ENCODE data around the gene SLC12A7. TPM values are rescaled to one million over a fixed set of nuclear protein-coding genes. Genes with fewer than 3 reads are reported as not detected.

Gene SLC12A7
- total RNA-seq, 1 donor from 2014 or later, result 101 TPM

GRCh38 chr5:1055896-1056610 lies 55.8 kb downstream of the SLC12A7 start:
- no peaks in the 10 kb centered on the region for H3K4me1 ChIP-seq
- TF ChIP-seq CTCF (IDR thresholded peaks at IDR 0.05), result no peak
- H3K27ac ChIP-seq, result no peak overlapping the region
- H3K9me3 ChIP-seq, result no peaks in the 10 kb centered on the region
- DNase-seq (ENCODE audit: low spot score in 2 of 2), result no peak
- H3K27me3 ChIP-seq, result no peaks in the 10 kb centered on the region
- no peak overlapping the region for H3K4me3 ChIP-seq
- intact Hi-C loops (cut with DNase I), result no loop called here
- H3K36me3 ChIP-seq, result peaks cover 24 to 52% of the 10 kb centered on the region in 2 donors

- Histone ChIP-seq H3K27ac (no peak overlapping the region), H3K36me3 (peaks cover 20 to 50% of the 10 kb centered on the region in 2 donors), H3K4me1 (no peaks in the 10 kb centered on the region), H3K9me3 (no peaks in the 10 kb centered on the region), H3K4me3 (no peak overlapping the region), H3K27me3 (no peaks in the 10 kb centered on the region)
- DNase-seq (ENCODE audit: low spot score in 2 of 2), result no peak
- TF ChIP-seq CTCF (IDR thresholded peaks at IDR 0.05), result no peak
- intact Hi-C loops (cut with DNase I), result no loop called here
These were observed 56.8 kb downstream of the SLC12A7 start for GRCh38 chr5:1054799-1055775.

- TF ChIP-seq CTCF (IDR thresholded peaks at IDR 0.05), result no peak
- H3K27me3 ChIP-seq, result no peaks in the 10 kb centered on the region
These were observed 57.7 kb downstream of the SLC12A7 start for GRCh38 chr5:1054018-1054798.

GRCh38 chr5:1053391-1054017 lies 58.4 kb downstream of the SLC12A7 start:
- intact Hi-C loops (cut with DNase I), result no loop called here
- DNase-seq (ENCODE audit: low spot score in 2 of 2), result no peak
- TF ChIP-seq CTCF (IDR thresholded peaks at IDR 0.05), result no peak

More at GRCh38 chr5:1054018-1054798, 57.7 kb downstream of the SLC12A7 start:
- H3K4me3 ChIP-seq, result no peak overlapping the region
- no peak for DNase-seq (ENCODE audit: low spot score in 2 of 2)
- no peak overlapping the region for H3K27ac ChIP-seq
- intact Hi-C loops (cut with DNase I), result no loop called here
- peaks cover 16 to 47% of the 10 kb centered on the region in 2 donors for H3K36me3 ChIP-seq
- no peaks in the 10 kb centered on the region for H3K9me3 ChIP-seq
- no peaks in the 10 kb centered on the region for H3K4me1 ChIP-seq

More at GRCh38 chr5:1053391-1054017, 58.4 kb downstream of the SLC12A7 start:
- H3K27me3 ChIP-seq, result no peaks in the 10 kb centered on the region
- H3K9me3 ChIP-seq, result no peaks in the 10 kb centered on the region
- no peaks in the 10 kb centered on the region for H3K4me1 ChIP-seq
- H3K36me3 ChIP-seq, result peaks cover 16 to 45% of the 10 kb centered on the region in 2 donors
- H3K27ac ChIP-seq, result no peak overlapping the region
- no peak overlapping the region for H3K4me3 ChIP-seq

All from ascending aorta (tissue), 2 donors.